AG09309 (cell line): ENCODE measurements around the gene DRC3.
A peak's percentile ranks its signal among the peaks of the same experiment; 100 is the strongest.

ENCODE experiments used
- DNase-seq: peaks from one replicate; pipeline ENCODE4 v3.0.0-alpha.2; 2010; ENCODE audit warnings: low read depth
- H3K4me3 ChIP-seq: 2 replicates; pipeline ENCODE4 v1.5.1; 2011; ENCODE audit warnings: mild to moderate bottlenecking, low read depth, low read length, moderate library complexity; ENCODE audit not compliant: control insufficient read depth
- TF ChIP-seq, protein P1 (sequence below): IDR thresholded peaks from 2 replicates; pipeline ENCODE4 v1.5.1; 2011; ENCODE audit warnings: mild to moderate bottlenecking, low read depth, low read length, inconsistent platforms; ENCODE audit not compliant: insufficient read depth, control insufficient read depth; ENCODE audit errors: missing control alignments

Gene DRC3, protein sequence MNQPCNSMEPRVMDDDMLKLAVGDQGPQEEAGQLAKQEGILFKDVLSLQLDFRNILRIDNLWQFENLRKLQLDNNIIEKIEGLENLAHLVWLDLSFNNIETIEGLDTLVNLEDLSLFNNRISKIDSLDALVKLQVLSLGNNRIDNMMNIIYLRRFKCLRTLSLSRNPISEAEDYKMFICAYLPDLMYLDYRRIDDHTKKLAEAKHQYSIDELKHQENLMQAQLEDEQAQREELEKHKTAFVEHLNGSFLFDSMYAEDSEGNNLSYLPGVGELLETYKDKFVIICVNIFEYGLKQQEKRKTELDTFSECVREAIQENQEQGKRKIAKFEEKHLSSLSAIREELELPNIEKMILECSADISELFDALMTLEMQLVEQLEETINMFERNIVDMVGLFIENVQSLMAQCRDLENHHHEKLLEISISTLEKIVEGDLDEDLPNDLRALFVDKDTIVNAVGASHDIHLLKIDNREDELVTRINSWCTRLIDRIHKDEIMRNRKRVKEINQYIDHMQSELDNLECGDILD

GRCh38 chr17:17972126-17972951 is at the start of gene DRC3, which contains the start of gene TOM1L2:
TSS of gene DRC3 (plus strand) at chr17:17972862. CDS start at chr17:17977599, 4,737 bp downstream.
TSS of gene TOM1L2 (minus strand) at chr17:17972400. CDS start at chr17:17972313, 87 bp downstream.
- TF ChIP-seq, protein P1, sequence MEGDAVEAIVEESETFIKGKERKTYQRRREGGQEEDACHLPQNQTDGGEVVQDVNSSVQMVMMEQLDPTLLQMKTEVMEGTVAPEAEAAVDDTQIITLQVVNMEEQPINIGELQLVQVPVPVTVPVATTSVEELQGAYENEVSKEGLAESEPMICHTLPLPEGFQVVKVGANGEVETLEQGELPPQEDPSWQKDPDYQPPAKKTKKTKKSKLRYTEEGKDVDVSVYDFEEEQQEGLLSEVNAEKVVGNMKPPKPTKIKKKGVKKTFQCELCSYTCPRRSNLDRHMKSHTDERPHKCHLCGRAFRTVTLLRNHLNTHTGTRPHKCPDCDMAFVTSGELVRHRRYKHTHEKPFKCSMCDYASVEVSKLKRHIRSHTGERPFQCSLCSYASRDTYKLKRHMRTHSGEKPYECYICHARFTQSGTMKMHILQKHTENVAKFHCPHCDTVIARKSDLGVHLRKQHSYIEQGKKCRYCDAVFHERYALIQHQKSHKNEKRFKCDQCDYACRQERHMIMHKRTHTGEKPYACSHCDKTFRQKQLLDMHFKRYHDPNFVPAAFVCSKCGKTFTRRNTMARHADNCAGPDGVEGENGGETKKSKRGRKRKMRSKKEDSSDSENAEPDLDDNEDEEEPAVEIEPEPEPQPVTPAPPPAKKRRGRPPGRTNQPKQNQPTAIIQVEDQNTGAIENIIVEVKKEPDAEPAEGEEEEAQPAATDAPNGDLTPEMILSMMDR = no peak
- DNase-seq = peak; percentile 100
- peak within 1 kb of the TSS; percentile 85 for H3K4me3 ChIP-seq

DNA sequence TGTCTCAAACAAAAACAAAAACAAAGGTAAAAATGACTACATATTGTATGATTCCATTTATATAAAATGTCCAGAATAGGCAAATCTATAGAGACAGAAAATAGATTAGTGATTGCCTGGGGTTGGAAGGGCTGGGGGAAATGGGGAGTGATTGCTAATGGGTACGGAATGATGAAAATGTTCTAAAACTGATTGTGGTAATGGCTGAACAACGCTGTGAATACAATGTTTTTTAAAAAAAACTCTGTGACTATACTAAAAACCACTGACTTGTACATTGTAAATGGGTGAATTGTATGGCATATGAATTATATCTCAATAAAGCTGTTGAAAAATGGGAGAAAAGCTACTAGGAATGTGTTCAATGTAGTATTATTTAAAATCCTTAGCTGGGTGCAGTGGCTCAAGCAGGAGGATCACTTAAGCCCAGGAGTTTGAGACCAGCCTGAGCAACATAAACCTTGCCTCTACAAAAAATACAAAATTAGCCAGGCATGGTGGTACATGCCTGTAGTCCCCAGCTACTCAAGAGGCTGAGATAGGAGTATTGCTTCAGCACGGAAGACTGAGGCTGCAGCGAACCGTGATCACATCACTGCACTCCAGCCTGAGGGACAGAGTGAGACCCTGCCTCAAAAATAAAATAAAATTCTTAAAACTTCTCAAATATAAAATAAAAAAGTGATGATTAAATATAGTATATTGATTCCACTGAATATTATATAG is 48.4 kb upstream of the DRC3 start:
- no peak for DNase-seq
- TF ChIP-seq, protein P1 = no peak
- H3K4me3 ChIP-seq = no peak overlapping the region

DNA sequence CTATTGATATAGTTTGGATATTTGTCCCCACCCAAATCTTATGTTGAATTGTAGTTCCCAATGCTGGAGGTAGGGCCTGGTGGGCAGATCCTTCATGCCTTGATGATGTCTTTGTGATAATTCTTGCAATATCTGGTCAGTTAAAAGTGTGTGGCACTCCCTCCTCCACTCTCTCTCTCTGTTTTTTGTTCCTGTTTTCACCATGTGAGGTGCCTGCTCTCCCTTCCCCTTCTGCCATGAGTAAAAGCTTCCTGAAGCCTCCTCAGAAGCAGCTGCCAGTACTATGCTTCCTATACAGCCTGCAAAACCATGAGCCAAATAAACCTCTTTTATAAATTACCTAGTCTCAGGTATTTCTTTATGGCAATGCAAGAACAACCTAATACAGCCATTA is 47.8 kb upstream of the DRC3 start:
- no peak for DNase-seq
- TF ChIP-seq, protein P1 = no peak
- no peak overlapping the region for H3K4me3 ChIP-seq

DNA sequence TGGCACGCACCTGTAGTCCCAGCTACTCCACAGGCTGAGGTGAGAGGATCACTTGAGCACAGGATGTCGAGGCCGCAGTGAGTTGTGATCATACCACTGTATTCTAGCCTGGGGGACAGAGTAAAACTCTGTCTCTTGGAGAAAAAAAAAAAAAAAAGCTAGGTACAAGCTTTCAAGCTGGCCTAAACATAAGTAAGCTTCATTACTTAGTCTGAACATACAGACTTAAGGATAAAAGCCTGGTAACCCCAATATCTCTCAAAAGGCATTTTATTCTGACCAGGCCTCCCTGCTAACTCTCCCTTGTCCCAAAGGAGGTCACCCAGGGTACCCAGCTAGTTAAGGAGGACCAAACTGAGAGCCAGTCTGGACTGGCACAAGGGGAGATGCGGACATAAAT is 46.6 kb upstream of the DRC3 start:
- TF ChIP-seq, protein P1 = no peak
- DNase-seq = no peak
- no peak overlapping the region for H3K4me3 ChIP-seq

GRCh38 chr17:17926840-17927449 is 45.7 kb upstream of the DRC3 start:
- no peak for DNase-seq
- no peak overlapping the region for H3K4me3 ChIP-seq
- TF ChIP-seq, protein P1 = no peak
